IMR-90 (cell line): ENCODE data around the gene DCLK1. TPM values are rescaled to one million over a fixed set of nuclear protein-coding genes. Genes with fewer than 3 reads are reported as not detected.

Experiments used
- ATAC-seq: fragments of 200-7000 bp; cut with Tn5 transposase; 2 replicates; pipeline ENCODE4 v1.9.1; 2020; ENCODE audit warnings: low read depth, mild to moderate bottlenecking, moderate library complexity
- BruUV-seq: library from RNA; stranded (reverse); fragments of 400-500 nt; replicated peaks from 2 replicates; lab custom pipeline; 2021; lab: Mats Ljungman, UMichigan
- CTCF ChIA-PET: fragments of 300-600 bp; formaldehyde crosslinking; extraction: SDS; loops from one replicate; lab custom pipeline; 2021; ENCODE audit warnings: antibody characterized with exemption; lab: Yijun Ruan, JAX
- POLR2A ChIA-PET: fragments of 300-600 bp; sonication (Branson Sonifier 250); formaldehyde crosslinking; loops from one replicate; lab custom pipeline; 2022; ENCODE audit warnings: antibody characterized with exemption; ENCODE audit not compliant: unreplicated experiment; lab: Charles Lee
- DNase-seq: peaks from one replicate; pipeline ENCODE4 v3.0.0; 2013
- H2AFZ ChIP-seq: replicated peaks from 2 replicates; pipeline ENCODE3; 2013; ENCODE audit warnings: low read length, mild to moderate bottlenecking; ENCODE audit not compliant: poor library complexity
- H2AK5ac ChIP-seq: 2 replicates; pipeline ENCODE4 v1.6.1; 2013; ENCODE audit warnings: low read depth, low read length, inconsistent platforms
- H2AK9ac ChIP-seq: replicated peaks from 2 replicates; pipeline ENCODE3; 2013; ENCODE audit warnings: mild to moderate bottlenecking, low read depth, low read length, moderate library complexity; ENCODE audit not compliant: poor library complexity
- H2BK120ac ChIP-seq: 2 replicates; pipeline ENCODE4 v1.6.1; 2013; ENCODE audit warnings: low read depth, low read length, inconsistent platforms
- H2BK15ac ChIP-seq: 3 replicates; pipeline ENCODE4 v1.6.1; 2013; ENCODE audit warnings: low read depth, low read length, inconsistent platforms
- H2BK20ac ChIP-seq: 2 replicates; pipeline ENCODE4 v1.6.1; 2013; ENCODE audit warnings: low read depth, mild to moderate bottlenecking, inconsistent platforms, low read length, moderate library complexity
- H2BK5ac ChIP-seq: 2 replicates; pipeline ENCODE4 v1.6.1; 2013; ENCODE audit warnings: mild to moderate bottlenecking, low read depth, low read length, inconsistent platforms; ENCODE audit not compliant: poor library complexity, severe bottlenecking
- H3K14ac ChIP-seq: replicated peaks from 2 replicates; pipeline ENCODE4 v1.6.1; 2013; ENCODE audit warnings: low read depth, low read length, inconsistent platforms
- H3K18ac ChIP-seq: 2 replicates; pipeline ENCODE4 v1.6.1; 2013; ENCODE audit warnings: low read depth, low read length, control low read depth
- H3K23ac ChIP-seq: 2 replicates; pipeline ENCODE4 v1.6.1; 2013; ENCODE audit warnings: low read depth, low read length, inconsistent platforms
- H3K27ac ChIP-seq: 2 replicates; pipeline ENCODE4 v1.5.1; 2013; ENCODE audit warnings: mild to moderate bottlenecking, control low read depth, low read length; ENCODE audit not compliant: insufficient read depth
- H3K27me3 ChIP-seq: 2 replicates; pipeline ENCODE4 v1.6.1; 2013; ENCODE audit warnings: low read length; ENCODE audit not compliant: control insufficient read depth, insufficient read depth
- H3K36me3 ChIP-seq: 2 replicates; pipeline ENCODE4 v1.6.1; 2013; ENCODE audit warnings: low read length, mixed read lengths; ENCODE audit not compliant: control insufficient read depth, insufficient read depth
- H3K4ac ChIP-seq: 2 replicates; pipeline ENCODE4 v1.6.1; 2013; ENCODE audit warnings: low read depth, low read length, inconsistent platforms
- H3K4me1 ChIP-seq: 2 replicates; pipeline ENCODE4 v1.6.1; 2013; ENCODE audit warnings: low read length, mixed read lengths; ENCODE audit not compliant: control insufficient read depth, insufficient read depth
- H3K4me2 ChIP-seq: 2 replicates; pipeline ENCODE4 v1.6.1; 2013; ENCODE audit warnings: low read depth, mild to moderate bottlenecking, control low read depth, low read length, moderate library complexity
- H3K4me3 ChIP-seq: 2 replicates; pipeline ENCODE4 v1.5.1; 2013; ENCODE audit warnings: low read depth, mild to moderate bottlenecking, control low read depth, low read length, moderate library complexity; ENCODE audit not compliant: insufficient read depth
- H3K56ac ChIP-seq: 2 replicates; pipeline ENCODE4 v1.6.1; 2013; ENCODE audit warnings: low read length, inconsistent platforms; ENCODE audit not compliant: insufficient read depth; ENCODE audit errors: extremely low read depth
- H3K79me1 ChIP-seq, 2 experiments: 2 replicates each; pipeline ENCODE4 v1.6.1; 2013; ENCODE audit warnings: low read length in 2 of 2, inconsistent platforms in 1 of 2, low read depth in 1 of 2
- H3K9ac ChIP-seq: 2 replicates; pipeline ENCODE4 v1.6.1; 2013; ENCODE audit warnings: low read depth, low read length, control low read depth
- H3K9me1 ChIP-seq: 2 replicates; pipeline ENCODE4 v1.6.1; 2013; ENCODE audit warnings: low read length, inconsistent platforms; ENCODE audit not compliant: insufficient read depth
- H3K9me3 ChIP-seq: 2 replicates; pipeline ENCODE4 v1.6.1; 2013; ENCODE audit warnings: low read length; ENCODE audit not compliant: control insufficient read depth, insufficient read depth
- H4K20me1 ChIP-seq: 2 replicates; pipeline ENCODE4 v1.6.1; 2013; ENCODE audit warnings: low read length, inconsistent platforms; ENCODE audit not compliant: insufficient read depth
- H4K5ac ChIP-seq: 2 replicates; pipeline ENCODE4 v1.6.1; 2013; ENCODE audit warnings: mild to moderate bottlenecking, low read depth, low read length, control low read depth
- H4K8ac ChIP-seq, 2 experiments: 2 replicates each; pipeline ENCODE4 v1.6.1; 2013; ENCODE audit warnings: low read depth in 2 of 2, low read length in 2 of 2, control low read depth in 1 of 2, inconsistent platforms in 1 of 2
- H4K91ac ChIP-seq: 2 replicates; pipeline ENCODE4 v1.6.1; 2013; ENCODE audit warnings: low read depth, low read length, inconsistent platforms; ENCODE audit not compliant: insufficient read depth
- BHLHE40 ChIP-seq: fragments of 150-350 bp; IDR thresholded peaks from 2 replicates; pipeline ENCODE4 v1.6.1; 2016; ENCODE audit warnings: mild to moderate bottlenecking, low read depth, low read length
- CEBPB ChIP-seq: IDR thresholded peaks from 2 replicates; pipeline ENCODE4 v1.6.1; 2012; ENCODE audit warnings: low read depth, low read length, improper control_type of control experiment
- CHD1 ChIP-seq: IDR thresholded peaks from 2 replicates; pipeline ENCODE4 v1.6.1; 2012; ENCODE audit warnings: low read depth, low read length, improper control_type of control experiment
- CTCF ChIP-seq: conservative IDR thresholded peaks from 2 replicates; pipeline ENCODE4 v1.5.1; 2012; ENCODE audit warnings: mild to moderate bottlenecking, low read depth, low read length, improper control_type of control experiment
- FOS ChIP-seq: fragments of 150-350 bp; IDR thresholded peaks from 2 replicates; pipeline ENCODE4 v1.6.1; 2016; ENCODE audit warnings: low read depth, low read length
- MAZ ChIP-seq: IDR thresholded peaks from 2 replicates; pipeline ENCODE4 v1.6.1; 2012; ENCODE audit warnings: low read depth, mild to moderate bottlenecking, low read length, improper control_type of control experiment, moderate library complexity, borderline replicate concordance
- RCOR1 ChIP-seq: IDR thresholded peaks from 2 replicates; pipeline ENCODE4 v1.6.1; 2012; ENCODE audit warnings: mild to moderate bottlenecking, low read length, improper control_type of control experiment; ENCODE audit not compliant: insufficient replicate concordance
- WGBS, 2 experiments: methylation state at CpG; one replicate each; pipeline versions ENCODE4 v1.1.5 to v1.1.7; 2013; ENCODE audit warnings: missing lambda C conversion rate in 2 of 2; ENCODE audit not compliant: insufficient read length in 1 of 2; ENCODE audit errors: extremely low coverage in 2 of 2; 5-methylcytosine and 5-hydroxymethylcytosine counted together
- dilution Hi-C: fragments of 300-500 bp; cut with HindIII; formaldehyde crosslinking; loops from one replicate; pipeline ENCODE4 v1.14.3; 2018; ENCODE audit warnings: low sequenced_read_pairs; ENCODE audit not compliant: unreplicated experiment
- in situ Hi-C: fragments of 300-500 bp; cut with MboI; formaldehyde crosslinking; loops from 3 replicates; pipeline ENCODE4 v1.14.3; 2019; ENCODE audit warnings: low sequenced_read_pairs, inconsistent platforms, mixed read lengths
- intact Hi-C: fragments of 100-400 bp; cut with micrococcal nuclease; formaldehyde crosslinking; loops from 2 replicates; pipeline ENCODE4 v1.10.0; 2022
- polyA plus RNA-seq, 3 experiments: library from polyadenylated mRNA; depleted of rRNA; stranded (reverse); fragments of >200 nt; gene quantifications; 2 replicates each; pipeline ENCODE4 v1.2.3, GENCODE V29; 2012; ENCODE audit warnings: low replicate concordance in 1 of 3
- total RNA-seq: library from RNA; depleted of rRNA; stranded (reverse); fragments of >200 nt; gene quantifications from 2 replicates; pipeline ENCODE4 v1.2.3, GENCODE V29; 2012

DCLK1 gene
- total and polyA plus RNA-seq, 2 of the 4 experiments (the other 2 are of a cell fraction), result under 0.01 to 0.02 TPM

GRCh38 chr13:35884211-35884760, 246.9 kb downstream of the DCLK1 start:
- ChIA-PET CTCF (no interaction called here), POLR2A (no interaction called here)
- Histone ChIP-seq H2BK20ac (no peak overlapping the region), H2BK120ac (no peak overlapping the region), H2BK5ac (no peak overlapping the region), H2BK15ac (no peak overlapping the region), H3K23ac (no peak overlapping the region), H3K4ac (no peak overlapping the region), H3K56ac (no peak overlapping the region), H4K8ac (no peak overlapping the region), H3K79me1 (no peaks in the 10 kb centered on the region), H2AK9ac (no peak overlapping the region), H4K91ac (no peak overlapping the region), H3K27ac (no peak overlapping the region), H2AFZ (no peak overlapping the region), H2AK5ac (no peak overlapping the region), H4K5ac (no peak overlapping the region), H3K4me2 (no peak overlapping the region), H3K4me3 (no peak overlapping the region), H3K27me3 (no peaks in the 10 kb centered on the region), H3K9ac (no peak overlapping the region), H3K4me1 (no peaks in the 10 kb centered on the region; the same call in none of the 2 replicates), H3K9me1 (peaks cover 5% of the 10 kb centered on the region; the same call in 1 of the 2 replicates), H3K18ac (no peak overlapping the region), H3K9me3 (no peaks in the 10 kb centered on the region), H3K14ac (no peak overlapping the region), H4K20me1 (no peaks in the 10 kb centered on the region), H3K36me3 (no peaks in the 10 kb centered on the region)
- no TSS peak for BruUV-seq
- ATAC-seq (no peak), DNase-seq (no peak)
- intact Hi-C loops (no loop called here), in situ Hi-C loops (no loop called here), dilution Hi-C loops (no loop called here)
- WGBS, 2 experiments, result no CpG with 5 or more reads among the region's 4 CpGs
- no peak for TF ChIP-seq CHD1
- no peak for TF ChIP-seq CEBPB
- no peak for TF ChIP-seq CTCF
- no peak for TF ChIP-seq BHLHE40
- no peak for TF ChIP-seq RCOR1
- no peak for TF ChIP-seq FOS
- TF ChIP-seq MAZ, result no peak
